ENCODE results near the gene PIGT.

Gene PIGT

DNA sequence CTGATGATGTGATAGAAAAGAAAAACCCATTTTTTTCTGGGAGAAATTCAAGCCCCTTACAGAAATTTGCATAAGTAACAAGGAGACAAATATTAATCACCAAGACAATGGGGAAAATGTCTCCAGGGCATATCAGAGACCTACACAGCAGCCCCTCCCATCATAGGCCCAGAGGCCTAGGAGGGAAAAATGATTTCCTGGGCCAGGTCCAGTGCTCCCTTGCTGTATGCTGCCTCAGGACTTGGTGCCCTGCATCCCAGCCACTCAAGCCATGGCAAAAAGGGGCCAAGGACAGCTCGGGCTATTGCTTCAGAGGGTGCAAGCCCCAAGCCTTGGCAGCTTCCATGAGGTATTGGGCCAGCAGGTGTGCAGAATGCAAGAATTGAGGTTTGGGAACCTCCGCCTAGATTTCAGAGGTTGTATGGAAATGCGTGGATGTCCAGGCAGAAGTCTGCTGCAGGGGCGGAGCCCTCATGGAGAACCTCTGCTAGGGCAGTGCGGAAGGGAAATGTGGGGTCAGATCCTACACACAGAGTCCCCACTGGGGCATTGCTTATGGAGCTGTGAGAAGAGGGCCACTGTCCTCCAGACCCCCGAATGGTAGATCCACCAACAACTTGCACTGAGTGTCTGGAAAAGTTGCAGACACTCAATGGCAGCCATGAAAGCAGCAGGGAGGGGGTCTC, 15.5 kb upstream of the PIGT start:
- TF ChIP-seq, protein P1, sequence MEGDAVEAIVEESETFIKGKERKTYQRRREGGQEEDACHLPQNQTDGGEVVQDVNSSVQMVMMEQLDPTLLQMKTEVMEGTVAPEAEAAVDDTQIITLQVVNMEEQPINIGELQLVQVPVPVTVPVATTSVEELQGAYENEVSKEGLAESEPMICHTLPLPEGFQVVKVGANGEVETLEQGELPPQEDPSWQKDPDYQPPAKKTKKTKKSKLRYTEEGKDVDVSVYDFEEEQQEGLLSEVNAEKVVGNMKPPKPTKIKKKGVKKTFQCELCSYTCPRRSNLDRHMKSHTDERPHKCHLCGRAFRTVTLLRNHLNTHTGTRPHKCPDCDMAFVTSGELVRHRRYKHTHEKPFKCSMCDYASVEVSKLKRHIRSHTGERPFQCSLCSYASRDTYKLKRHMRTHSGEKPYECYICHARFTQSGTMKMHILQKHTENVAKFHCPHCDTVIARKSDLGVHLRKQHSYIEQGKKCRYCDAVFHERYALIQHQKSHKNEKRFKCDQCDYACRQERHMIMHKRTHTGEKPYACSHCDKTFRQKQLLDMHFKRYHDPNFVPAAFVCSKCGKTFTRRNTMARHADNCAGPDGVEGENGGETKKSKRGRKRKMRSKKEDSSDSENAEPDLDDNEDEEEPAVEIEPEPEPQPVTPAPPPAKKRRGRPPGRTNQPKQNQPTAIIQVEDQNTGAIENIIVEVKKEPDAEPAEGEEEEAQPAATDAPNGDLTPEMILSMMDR (conservative IDR thresholded peaks at IDR 0.05; ENCODE audit: low read depth, low read length): no peak
- no peak for DNase-seq (ENCODE audit: low read depth)
- H3K4me3 ChIP-seq (ENCODE audit: low read depth, low read length): no peak overlapping the region

DNA sequence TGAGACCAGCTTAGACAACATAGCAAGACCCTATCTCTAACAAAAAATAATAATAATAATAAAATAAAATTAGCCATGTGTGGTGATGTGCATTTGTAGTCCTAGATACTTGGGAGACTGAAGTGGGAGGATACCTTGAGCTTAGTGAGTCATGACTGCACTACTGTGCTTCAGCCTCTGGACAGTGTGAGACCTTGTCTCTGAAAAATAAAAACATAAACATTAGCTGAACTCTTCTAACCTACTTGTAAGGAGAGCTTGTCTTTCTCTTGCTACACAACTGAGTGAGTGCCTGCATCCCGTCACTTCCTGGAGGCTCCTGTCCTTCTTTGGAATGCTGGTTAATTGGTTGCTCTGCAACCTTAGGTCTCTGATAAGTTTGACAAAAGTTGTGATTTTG, 13.0 kb upstream of the PIGT start:
- H3K4me3 ChIP-seq (ENCODE audit: low read depth, low read length): no peak overlapping the region
- TF ChIP-seq, protein P1 (conservative IDR thresholded peaks at IDR 0.05; ENCODE audit: low read depth, low read length): no peak
- peak; percentile 83 for DNase-seq (ENCODE audit: low read depth)

DNA sequence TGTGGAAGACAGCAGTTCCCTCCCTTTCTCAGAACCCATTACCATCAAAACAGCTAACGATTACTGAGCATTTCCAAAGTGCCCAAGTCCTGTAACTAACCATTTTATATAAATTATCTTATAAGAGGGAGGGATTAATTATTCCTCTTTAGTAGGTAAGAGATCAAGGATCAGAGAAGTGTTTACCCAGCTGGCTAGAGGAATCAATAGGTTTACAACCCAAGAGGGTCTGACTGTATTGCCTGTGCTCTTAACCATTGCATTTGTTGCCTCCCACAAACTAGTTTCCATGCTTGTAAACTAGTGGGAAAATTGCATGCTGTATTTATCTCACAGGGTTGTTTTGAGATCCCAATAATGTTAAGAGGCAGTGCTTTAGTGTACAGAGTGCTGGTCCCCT, 11.5 kb upstream of the PIGT start:
- no peak overlapping the region for H3K4me3 ChIP-seq (ENCODE audit: low read depth, low read length)
- DNase-seq (ENCODE audit: low read depth): no peak
- TF ChIP-seq, protein P1 (conservative IDR thresholded peaks at IDR 0.05; ENCODE audit: low read depth, low read length): no peak

DNA sequence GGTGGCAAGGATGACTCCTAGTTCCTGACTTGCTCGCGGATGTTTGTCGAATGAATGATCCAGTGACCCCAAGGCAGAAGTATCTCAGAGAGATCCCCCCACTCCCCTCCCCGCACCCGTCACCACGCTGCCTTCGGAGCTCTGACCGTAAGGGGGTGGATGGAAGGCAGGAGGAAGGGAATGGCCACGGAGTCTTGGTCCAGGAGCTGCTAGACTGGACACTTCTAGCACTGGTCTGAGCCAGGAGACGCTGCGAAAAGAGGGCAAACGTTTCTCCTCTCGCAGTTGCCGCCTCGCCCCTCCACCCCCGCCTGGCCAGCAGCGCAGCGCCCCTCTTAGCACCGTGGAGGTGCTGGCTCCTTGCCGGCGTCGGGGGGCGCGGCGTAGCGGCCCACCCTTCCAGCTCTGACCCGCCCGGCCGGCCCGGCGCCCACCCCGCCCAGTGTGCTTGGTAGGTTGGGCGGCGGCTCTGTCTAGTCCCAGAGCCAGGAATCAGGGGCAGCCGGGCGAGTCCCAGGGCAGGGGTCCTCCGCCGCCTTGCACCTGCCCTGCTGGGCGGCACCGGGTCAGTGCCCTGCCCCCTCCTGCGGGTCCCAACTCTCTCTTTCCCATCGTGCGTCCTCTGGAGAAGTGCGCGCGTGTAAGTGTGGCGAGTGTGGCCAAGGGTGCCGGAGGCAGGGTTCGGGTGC, 10.2 kb upstream of the PIGT start:
- DNase-seq (ENCODE audit: low read depth): no peak

DNA sequence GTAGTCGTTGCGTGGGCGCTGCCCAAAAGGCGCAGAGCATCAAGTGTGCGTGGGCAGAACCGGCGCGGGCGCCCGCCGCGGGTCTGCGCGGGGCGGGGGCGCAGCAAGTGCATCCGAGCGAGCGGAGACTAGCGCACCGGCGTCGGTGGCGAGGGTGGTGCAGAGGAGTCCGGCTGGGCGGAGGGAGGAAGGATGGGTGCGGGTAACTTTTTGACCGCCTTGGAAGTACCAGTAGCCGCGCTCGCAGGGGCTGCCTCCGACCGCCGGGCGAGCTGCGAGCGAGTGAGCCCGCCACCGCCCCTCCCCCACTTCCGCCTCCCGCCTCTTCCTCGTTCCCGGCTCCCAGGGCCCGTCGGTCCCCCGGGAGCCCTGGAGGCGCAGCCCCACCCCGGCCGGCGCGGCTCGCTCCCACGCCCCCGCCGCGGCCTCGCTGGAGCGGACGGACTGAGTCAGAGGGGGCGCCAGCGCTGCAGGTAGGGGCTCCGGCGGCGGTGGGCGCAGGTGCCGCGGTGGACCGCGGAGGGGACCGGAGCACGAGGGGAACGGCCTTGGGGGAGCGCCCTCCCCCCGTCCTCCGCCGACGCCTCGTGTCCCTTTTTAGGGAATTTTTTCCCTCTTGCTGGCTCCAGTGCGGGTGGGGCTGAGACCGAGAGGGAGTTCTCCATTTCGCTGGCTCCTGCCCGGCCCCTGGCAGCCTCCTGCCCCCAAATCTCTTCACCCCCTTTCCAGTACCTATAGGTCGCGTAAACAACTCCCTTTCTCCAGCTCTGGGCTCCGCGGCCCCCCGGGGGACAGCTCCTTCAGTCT, 9.5 kb upstream of the PIGT start:
- no peak for DNase-seq (ENCODE audit: low read depth)
- peak overlapping the region; percentile 63 for H3K4me3 ChIP-seq (ENCODE audit: low read depth, low read length)
- TF ChIP-seq, protein P1 (conservative IDR thresholded peaks at IDR 0.05; ENCODE audit: low read depth, low read length): no peak

More for the DNA sequence above, 10.2 kb upstream of the PIGT start:
- TF ChIP-seq, protein P1 (conservative IDR thresholded peaks at IDR 0.05; ENCODE audit: low read depth, low read length): no peak
- H3K4me3 ChIP-seq (ENCODE audit: low read depth, low read length): peak overlapping the region; percentile 63

DNA sequence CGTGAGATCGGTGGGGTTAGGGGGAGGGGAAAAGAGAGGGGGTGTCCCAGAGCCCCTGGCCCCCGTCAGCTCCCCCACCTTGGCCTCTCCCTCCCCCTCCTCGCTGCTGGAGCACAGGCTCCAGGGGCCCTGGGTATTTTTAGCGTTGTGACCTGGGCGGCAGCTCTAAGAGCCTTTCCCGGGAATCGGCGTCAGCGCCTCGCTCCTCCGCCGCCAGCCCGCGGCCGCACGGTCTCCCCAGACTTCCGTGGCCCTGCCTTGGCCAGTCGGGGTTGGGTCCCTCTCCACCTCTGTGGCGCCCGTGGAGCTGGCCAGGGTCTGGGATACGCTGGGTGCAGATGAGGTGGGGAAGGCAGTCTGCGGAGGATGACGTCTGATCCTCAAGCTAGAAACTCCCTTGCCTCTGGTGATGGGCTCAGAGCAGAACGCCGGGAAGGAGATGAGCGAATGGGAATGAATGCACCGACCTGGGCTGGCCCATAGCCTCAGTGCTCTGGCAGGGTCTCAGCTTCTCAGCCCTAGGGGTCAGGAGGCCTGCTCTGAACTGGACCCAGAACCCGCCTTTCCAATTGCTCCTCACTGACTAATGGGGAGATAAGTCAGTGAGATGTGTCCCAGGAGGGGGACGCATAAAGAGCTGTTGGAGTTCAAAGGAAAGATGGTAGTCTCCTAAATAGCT, 8.7 kb upstream of the PIGT start:
- H3K4me3 ChIP-seq (ENCODE audit: low read depth, low read length): peak overlapping the region; percentile 63
- TF ChIP-seq, protein P1 (conservative IDR thresholded peaks at IDR 0.05; ENCODE audit: low read depth, low read length): no peak
- peak; percentile 47 for DNase-seq (ENCODE audit: low read depth)

Measured in choroid plexus epithelial cell (primary cell).